WERI-Rb-1 (cell line): ENCODE measurements around the gene PXYLP1.
"Not testable (repeated sequence)": the region's sequence is repeated elsewhere in the genome, so short reads cannot be mapped to it uniquely, and the experiment has no call there.

Source experiments
- DNase-seq: peaks from one replicate; pipeline ENCODE4 v3.0.0-alpha.2; 2020
- H3K27ac ChIP-seq: fragments of 250-450 bp; sonication (Bioruptor Pico); 2 replicates; pipeline ENCODE4 v1.5.1; 2020; ENCODE audit warnings: mild to moderate bottlenecking, moderate library complexity
- H3K27me3 ChIP-seq: fragments of 250-450 bp; sonication (Bioruptor Pico); 2 replicates; pipeline ENCODE4 v1.5.1; 2021; ENCODE audit warnings: mild to moderate bottlenecking, low read depth, moderate library complexity; ENCODE audit not compliant: insufficient read depth, severe bottlenecking
- H3K36me3 ChIP-seq: fragments of 250-450 bp; sonication (Bioruptor Pico); 2 replicates; pipeline ENCODE4 v1.5.1; 2020; ENCODE audit warnings: mild to moderate bottlenecking, moderate library complexity
- H3K4me3 ChIP-seq: 2 replicates; pipeline ENCODE4 v1.5.1; 2011; ENCODE audit warnings: low read depth, mild to moderate bottlenecking, control low read depth, low read length
- H3K9me3 ChIP-seq: fragments of 250-450 bp; sonication (Bioruptor Pico); 2 replicates; pipeline ENCODE4 v1.5.1; 2021; ENCODE audit warnings: mild to moderate bottlenecking, moderate library complexity; ENCODE audit not compliant: severe bottlenecking
- TF ChIP-seq, protein P1 (sequence below): IDR thresholded peaks from 2 replicates; pipeline ENCODE4 v1.5.1; 2011; ENCODE audit warnings: low read depth, mild to moderate bottlenecking, control low read depth, inconsistent platforms, low read length

Gene PXYLP1

DNA sequence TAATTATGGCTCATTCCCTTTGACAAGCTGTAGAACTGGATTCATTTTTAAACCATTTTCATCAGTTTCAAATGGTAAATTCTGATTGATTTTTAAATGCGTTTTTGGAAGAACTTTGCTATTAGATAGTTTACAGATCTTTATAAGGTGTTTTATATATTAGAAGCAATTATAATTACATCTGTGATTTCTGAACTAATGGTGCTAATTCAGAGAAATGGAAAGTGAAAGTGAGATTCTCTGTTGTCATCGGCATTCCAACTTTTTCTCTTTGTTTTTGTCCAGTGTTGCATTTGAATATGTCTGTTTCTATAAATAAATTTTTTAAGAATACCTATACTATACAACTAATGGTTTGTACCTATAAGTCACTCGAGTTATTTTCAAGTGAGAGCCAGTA is 62.7 kb downstream of the PXYLP1 start:
- H3K27ac ChIP-seq: no peak overlapping the region
- TF ChIP-seq, protein P1, sequence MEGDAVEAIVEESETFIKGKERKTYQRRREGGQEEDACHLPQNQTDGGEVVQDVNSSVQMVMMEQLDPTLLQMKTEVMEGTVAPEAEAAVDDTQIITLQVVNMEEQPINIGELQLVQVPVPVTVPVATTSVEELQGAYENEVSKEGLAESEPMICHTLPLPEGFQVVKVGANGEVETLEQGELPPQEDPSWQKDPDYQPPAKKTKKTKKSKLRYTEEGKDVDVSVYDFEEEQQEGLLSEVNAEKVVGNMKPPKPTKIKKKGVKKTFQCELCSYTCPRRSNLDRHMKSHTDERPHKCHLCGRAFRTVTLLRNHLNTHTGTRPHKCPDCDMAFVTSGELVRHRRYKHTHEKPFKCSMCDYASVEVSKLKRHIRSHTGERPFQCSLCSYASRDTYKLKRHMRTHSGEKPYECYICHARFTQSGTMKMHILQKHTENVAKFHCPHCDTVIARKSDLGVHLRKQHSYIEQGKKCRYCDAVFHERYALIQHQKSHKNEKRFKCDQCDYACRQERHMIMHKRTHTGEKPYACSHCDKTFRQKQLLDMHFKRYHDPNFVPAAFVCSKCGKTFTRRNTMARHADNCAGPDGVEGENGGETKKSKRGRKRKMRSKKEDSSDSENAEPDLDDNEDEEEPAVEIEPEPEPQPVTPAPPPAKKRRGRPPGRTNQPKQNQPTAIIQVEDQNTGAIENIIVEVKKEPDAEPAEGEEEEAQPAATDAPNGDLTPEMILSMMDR: no peak
- DNase-seq: no peak
- no peaks in the 10 kb centered on the region for H3K36me3 ChIP-seq
- no peaks in the 10 kb centered on the region for H3K9me3 ChIP-seq
- no peaks in the 10 kb centered on the region for H3K27me3 ChIP-seq
- H3K4me3 ChIP-seq: no peak overlapping the region

DNA sequence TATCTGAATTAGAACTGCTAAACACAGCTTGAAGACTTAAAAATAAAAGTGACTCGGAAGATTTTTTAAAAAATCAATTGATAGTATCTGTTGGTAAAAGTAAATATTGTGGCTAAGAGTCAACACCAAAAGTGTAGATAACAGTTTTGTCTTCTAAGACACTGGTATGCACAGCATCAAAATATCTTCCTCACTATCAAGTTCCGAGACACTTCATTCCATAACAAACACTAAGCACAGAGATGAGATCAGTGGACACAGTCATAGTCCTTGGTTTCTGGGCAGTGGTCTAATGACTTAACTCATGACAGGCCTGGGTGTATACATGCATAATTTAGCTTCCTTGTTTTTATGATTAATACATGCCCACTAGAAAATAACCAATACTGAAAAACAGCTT is 63.2 kb downstream of the PXYLP1 start:
- no peaks in the 10 kb centered on the region for H3K36me3 ChIP-seq
- no peaks in the 10 kb centered on the region for H3K9me3 ChIP-seq
- H3K4me3 ChIP-seq: no peak overlapping the region
- TF ChIP-seq, protein P1: no peak
- no peak overlapping the region for H3K27ac ChIP-seq
- DNase-seq: no peak
- no peaks in the 10 kb centered on the region for H3K27me3 ChIP-seq

DNA sequence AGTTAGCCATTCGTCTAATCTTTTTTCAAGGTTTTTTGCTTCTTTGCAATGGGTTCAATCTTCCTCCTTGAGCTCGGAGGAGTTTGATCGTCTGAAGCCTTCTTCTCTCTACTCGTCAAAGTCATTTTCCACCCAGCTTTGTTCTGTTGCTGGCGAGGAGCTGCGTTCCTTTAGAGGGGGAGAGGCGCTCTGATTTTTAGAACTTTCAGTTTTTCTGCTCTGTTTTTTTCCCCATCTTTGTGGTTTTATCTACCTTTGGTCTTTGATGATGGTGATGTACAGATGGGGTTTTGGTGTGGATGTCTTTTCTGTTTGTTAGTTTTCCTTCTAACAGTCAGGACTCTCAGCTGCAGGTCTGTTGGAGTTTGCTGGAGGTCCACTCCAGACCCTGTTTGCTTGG is 68.8 kb downstream of the PXYLP1 start:
- H3K9me3 ChIP-seq, H3K4me3 ChIP-seq, H3K27me3 ChIP-seq, DNase-seq, H3K36me3 ChIP-seq, H3K27ac ChIP-seq: not testable (repeated sequence)

DNA sequence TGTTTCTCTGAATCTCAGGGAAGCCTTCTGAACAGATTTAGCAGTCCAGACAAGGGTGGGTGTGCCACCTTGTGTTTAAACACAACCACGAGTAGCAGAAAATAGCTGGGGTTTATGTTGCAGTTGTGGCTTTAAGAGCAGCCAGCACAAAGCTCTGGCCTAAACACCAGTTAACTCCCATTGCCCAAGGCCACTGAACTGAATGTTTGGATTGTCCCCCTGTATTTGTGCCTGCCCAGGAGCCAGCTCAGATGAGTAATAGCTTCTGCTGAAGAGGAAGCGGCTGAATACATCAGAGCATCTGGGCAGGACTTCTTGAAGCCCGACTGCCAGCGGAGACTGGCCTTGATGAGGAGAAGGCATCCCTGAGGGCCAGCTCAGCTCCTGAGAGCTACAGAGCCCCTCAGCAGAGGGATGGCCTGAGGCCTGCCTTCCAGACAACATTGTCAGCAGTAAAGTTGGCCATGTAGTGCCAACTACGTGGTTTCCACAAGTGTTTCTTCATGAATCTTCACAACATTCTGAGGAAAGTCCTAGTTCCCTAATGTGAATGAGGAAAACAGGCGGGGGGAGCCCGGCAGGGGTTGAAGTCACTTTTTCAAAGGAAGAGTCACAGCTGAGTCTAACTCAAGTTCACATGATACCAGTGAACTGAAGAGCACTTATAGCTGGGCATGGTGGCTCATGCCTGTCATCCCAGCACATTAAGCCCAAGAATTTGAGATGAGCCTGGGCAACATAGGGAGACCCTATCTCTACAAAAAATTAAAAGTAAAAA is 70.9 kb downstream of the PXYLP1 start:
- TF ChIP-seq, protein P1: no peak
- DNase-seq: no peak
- Histone ChIP-seq H3K9me3 (peaks cover 5% of the 10 kb centered on the region), H3K36me3 (no peaks in the 10 kb centered on the region), H3K27me3 (no peaks in the 10 kb centered on the region), H3K4me3 (no peak overlapping the region), H3K27ac (no peak overlapping the region)

DNA sequence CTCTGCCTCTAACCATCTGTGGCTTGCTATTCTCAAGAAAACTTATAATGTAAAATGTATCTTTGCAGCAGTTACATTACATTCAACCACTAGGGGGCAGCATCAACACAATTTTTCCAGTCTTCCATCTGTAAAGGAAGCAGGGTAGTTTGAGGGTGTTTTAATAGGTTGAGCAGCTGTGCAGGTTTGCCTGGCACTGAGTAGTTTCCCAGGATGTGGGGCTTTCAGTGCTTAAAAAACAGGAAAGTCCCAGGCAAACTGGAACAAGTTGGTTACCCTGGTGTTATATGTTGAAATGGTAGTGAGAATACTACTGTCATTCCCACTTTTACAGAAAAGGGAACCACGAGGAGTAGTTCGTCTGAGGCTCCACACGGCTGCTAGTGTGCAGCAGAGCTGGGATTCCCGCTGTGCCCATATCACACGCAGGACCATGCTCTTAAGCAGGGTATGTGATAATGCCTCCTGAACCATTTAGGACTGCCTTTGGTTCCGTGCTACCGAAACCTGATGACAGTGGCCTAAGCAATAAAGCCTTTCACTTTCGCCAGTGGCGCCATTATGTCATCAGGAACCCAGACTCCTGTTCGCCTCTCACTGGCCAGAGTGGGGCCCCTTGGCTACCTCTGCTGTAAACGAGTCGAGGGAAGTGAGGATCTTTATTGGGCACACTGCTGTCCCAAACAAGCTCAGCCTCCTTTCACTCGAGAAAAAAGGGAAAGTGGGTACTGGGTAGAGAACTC is 72.0 kb downstream of the PXYLP1 start:
- Histone ChIP-seq H3K4me3 (no peak overlapping the region), H3K9me3 (peaks cover 5% of the 10 kb centered on the region), H3K36me3 (no peaks in the 10 kb centered on the region), H3K27ac (no peak overlapping the region), H3K27me3 (no peaks in the 10 kb centered on the region)
- TF ChIP-seq, protein P1: peak; percentile 44; the same call in 1 of the 2 replicates
- DNase-seq: peak; percentile 62

DNA sequence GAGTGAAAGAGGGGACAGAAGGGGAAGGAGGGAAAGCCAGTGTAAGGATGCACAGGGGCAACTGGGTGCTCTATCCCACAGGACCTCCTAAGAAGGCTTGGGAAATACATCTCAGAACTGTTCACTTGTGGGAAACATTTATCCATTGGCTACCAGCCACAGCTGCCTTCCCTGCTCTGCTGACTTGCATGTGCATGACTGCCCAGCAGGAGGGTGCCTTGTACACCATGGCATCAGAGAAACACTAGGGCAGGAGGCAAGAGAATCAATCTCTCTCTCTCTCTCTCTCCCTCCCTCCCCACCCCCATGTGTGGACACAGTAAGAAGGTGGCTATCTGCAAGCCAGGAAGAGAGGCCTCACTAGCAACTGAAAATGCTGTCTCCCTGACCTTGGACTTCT is 73.8 kb downstream of the PXYLP1 start:
- no peaks in the 10 kb centered on the region for H3K36me3 ChIP-seq
- DNase-seq: peak; percentile 35
- TF ChIP-seq, protein P1: peak; percentile 25; the same call in 1 of the 2 replicates
- H3K9me3 ChIP-seq: peaks cover 5% of the 10 kb centered on the region
- H3K4me3 ChIP-seq: no peak overlapping the region
- no peak overlapping the region for H3K27ac ChIP-seq
- no peaks in the 10 kb centered on the region for H3K27me3 ChIP-seq
